ENCODE data around the gene SMIM45.

- TF ChIP-seq CTCF (IDR thresholded peaks at IDR 0.05) (no peak), POLR2A (IDR thresholded peaks at IDR 0.05) (no peak)
Observed at GRCh38 chr22:41976070-41976901, 24.3 kb downstream of the SMIM45 start.
